ENCODE data around the gene LPIN1.
"Not testable (repeated sequence)": the region's sequence is repeated elsewhere in the genome, so short reads cannot be mapped to it uniquely, and the experiment has no call there.

LPIN1 gene

DNA sequence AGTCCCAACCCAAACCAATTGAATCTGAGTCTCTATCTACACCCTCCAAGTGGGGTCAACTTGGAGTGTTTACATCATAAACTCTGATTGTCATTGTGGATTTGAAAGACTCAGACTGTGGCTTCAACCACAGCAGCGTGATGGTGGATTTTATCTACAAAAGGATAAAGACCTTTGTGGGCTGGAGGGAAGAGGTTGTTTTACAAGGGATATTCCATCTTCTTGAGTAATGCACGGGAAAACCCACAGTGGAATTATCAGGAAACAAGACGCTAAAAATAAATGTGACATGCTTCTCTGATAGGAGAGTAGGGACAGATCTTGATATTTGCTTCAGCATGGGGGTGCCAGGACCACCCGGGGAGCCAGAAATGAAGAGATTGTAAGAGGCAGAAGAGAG lies 93.5 kb downstream of the LPIN1 start:
- no peak for DNase-seq

DNA sequence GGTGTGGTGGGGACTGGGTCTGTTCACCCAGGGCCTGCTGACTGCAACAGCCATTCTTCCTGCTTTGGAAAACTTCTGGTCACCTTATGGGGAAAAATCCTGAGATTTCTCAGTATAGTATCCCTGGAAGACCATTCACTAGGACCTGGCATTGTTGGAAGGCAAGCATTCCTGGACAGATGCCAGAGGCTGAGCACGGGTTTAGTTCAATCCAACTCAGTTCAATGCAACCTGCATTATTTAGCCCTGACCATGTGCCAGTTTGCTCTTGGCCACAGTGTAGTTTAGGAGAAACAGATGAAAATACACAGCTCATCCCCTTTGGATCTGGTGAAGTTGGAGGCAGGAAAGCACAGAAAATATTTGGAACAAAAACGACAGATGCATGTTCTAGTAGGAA lies 95.9 kb downstream of the LPIN1 start:
- DNase-seq = no peak

DNA sequence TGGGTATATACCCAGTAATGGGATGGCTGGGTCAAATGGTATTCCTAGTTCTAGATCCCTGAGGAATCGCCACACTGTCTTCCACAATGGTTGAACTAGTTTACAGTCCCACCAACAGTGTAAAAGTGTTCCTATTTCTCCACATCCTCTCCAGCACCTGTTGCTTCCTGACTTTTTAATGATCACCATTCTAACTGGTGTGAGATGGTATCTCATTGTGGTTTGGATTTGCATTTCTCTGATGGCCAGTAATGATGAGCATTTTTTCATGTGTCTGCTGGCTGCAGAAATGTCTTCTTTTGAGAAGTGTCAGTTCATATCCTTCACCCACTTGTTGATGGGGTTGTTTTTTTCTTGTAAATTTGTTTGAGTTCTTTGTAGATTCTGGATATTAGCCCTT lies 98.4 kb downstream of the LPIN1 start:
- not testable (repeated sequence) for DNase-seq

DNA sequence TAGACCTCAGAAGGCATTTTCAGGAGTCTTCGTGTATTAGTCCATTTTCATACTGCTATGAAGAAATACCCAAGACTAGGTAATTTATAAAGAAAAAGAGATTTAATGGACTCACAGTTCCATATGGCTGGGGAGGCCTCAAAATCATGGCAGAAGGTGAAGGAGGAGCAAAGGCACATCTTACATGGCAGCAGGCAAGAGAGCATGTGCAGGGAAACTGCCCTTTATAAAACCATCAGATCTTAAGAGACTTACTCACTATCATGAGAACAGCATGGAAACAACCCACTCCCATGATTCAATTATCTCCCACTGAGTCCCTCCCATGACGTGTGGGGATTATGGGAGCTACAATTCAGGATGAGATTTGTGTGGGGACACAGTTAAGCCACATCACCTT lies 101.5 kb downstream of the LPIN1 start:
- DNase-seq = not testable (repeated sequence)

DNA sequence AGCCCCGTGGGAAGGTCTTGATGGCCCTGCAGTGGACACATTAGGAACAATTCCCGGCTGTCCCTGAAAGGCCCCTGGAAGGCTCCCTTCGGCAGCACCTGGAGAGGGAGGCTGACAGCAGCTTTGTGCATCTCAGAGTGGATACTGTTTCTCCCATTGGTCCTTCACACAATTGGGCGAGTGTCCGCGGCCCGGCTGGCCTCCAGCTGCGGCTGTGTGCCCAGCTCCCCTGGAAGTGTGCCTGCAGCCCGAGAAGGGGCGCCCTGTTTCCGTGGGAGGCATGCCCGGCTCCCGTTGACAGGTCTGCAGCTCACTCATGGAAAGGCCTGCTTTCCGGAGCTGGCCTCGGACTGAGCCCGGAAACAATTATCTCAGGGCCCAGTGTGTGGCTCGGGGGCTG lies 103.7 kb downstream of the LPIN1 start:
- DNase-seq = no peak

DNA sequence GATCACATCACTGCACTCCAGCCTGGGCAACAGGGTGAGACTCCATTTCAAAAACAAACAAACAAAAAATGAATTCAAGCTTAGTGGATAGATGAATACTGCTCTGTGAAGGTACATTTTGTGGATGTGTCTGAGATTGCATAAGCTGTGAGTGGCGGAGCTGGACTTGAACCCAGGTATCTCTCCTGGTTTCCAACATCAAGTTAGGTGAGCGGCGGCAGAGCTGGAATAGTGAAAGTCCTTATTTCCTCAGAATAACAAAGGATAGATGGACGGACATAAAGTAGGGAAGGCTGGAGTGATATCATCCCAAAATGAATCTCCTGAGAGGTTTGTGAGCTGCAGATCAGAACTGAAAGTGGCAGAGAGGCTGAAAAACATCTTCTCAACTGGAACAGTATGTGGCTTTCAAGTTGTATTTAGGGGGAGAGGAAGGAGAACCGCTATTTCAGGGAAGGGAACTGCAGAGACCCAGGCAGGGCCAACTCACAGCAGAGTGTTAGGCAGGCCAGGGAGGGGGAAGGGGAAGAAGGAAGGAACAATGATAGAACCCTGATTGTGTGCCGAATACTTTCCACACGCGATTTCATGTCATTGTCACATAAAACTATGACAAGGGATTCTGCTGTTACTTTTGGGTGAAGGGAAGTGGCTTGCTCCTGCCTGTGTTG lies 106.2 kb downstream of the LPIN1 start:
- DNase-seq = no peak

DNA sequence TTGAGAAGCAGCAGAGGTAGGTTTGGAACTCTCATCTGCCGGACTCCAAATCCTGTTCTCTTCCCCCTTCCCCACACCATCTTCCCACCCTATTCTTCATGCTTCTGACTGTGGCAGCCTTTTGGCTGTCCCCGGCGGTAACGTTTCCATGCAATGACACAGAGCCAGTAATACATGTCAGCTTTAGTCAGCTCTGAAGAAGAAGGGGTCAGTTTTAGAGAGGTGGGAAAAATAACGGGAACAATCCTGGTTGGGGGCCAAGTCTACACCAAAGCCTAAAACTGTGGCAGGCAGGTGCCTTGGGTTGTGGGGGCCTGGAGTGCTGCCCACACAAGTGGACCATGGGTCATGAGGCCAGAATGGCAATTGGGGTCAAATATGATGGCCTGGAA lies 106.8 kb downstream of the LPIN1 start:
- no peak for DNase-seq

DNA sequence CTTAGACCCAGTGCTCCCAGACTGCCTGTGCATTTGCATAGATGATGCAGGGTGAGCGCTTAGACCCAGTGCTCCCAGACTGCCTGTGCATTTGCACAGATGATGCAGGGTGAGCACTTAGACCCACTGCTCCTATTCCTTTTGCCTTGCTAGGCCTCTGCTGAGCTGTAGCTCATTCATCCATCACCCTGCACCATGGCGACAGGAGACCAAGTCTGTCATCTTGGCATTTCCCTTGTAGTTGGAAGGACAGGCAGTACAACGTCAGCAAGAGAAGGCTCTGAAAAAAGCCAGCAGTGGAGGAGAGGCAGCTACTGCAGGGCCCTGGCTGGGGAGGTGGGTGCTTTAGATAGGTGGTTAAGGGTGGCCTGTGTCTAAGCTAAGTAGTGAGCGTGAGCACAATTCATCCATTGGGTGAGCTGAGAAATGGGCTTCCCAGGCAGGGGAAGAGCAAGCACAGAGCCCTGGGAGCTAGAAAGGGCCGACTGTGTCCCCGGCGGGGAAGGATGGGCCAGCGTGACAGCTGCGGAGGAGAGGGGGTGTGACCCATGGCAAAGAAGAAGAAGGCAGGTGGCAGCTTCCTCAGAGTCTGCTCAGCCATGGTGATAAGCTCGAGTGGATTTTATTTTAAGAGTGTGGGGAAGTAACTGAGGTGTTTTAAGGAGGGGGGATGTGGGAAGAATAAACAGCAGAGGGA lies 108.8 kb downstream of the LPIN1 start:
- no peak for DNase-seq

DNA sequence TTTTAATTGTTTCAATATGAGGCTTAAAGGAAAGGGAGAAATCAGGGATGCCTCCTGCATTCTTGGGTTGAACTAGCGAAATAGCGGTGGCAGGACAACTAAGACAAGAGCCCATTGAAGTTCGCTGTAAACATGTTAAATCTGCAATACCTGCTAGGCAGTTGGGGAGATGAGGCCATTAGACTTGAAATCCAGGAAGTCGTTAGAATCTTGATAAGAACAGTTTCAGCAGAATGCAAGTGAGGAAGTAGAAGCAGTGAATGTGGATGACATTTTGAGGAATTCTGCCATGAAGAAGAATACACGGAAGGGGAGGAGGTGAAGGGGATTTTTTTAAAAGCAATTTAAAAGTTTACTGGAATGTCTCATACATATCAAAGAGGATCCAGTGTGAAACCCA lies 109.7 kb downstream of the LPIN1 start:
- no peak for DNase-seq

DNA sequence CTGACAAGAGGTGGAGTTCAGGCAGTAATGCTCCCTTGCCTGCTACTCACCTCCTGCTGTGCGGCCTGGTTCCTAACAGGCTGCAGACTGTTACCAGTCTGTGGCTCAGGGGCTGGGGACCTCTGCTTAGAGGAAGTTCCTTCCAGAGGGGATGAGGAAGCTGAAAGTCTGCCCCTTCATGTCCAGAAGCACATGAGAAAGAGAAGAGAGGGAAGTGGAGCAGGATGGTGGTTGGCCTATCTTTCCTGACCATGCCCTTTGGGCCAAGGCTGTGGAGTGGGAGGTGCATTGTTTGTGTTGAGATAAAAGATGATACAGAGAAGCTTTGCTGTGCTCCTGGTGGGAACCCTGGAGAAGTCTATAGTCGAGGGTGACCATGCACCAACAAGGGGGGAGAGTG lies 112.5 kb downstream of the LPIN1 start:
- no peak for DNase-seq

DNA sequence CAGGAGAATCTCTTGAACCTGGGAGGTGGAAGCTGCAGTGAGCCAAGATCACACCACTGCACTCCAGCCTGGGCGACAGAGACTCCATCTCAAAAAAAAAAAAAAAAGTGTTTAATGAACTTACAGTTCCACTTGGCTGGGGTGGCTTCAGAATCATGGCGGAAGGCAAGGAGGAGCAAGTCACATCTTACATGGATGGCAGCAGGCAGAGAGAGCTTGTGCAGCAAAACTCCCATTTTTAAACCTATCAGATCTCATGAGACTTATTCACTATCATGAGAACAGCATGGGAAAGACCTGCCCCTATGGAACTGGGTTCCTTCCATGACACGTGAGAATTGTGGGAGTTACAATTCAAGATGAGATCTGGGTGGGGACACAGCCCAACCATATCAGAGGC lies 113.5 kb downstream of the LPIN1 start:
- DNase-seq = not testable (repeated sequence)

DNA sequence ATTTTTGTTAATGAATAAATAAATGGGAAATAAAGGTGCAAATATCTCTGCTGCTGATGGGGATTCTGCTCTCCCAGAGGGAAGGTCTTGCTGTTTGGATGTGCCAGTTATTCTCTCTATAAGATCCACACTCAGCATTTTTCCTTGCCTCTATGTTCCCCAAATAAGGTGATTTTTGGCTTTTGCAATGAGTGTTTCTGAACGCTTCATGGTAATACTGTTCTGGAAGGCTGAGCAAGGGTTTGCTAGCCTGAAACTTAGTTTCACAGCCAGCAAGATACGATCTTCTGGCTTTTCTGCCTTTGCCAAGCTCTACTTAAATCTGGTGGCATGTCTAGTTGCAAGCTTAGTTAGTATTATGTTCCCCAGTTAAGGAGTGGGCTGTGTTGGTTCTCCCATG lies 114.6 kb downstream of the LPIN1 start:
- DNase-seq = no peak

DNA sequence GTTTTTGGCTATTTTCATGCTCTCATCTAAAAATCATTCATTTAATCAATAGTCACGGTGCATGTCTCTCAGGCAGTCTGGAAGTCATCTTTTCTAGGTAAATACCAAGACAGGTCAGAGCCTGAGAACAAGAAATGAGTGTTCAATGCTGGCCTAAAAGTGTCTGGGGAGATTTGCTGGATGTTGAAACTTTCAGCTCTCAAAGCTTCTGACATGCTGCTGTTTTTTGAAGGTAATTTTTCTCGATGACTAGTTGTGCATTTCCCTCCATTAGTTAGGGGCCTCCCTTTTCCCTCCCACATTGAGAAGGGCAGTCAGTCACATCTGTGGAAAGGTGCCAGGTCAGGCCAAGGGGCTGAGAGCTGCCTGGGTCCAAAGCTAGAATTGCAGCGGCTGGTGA lies 115.6 kb downstream of the LPIN1 start:
- no peak for DNase-seq

DNA sequence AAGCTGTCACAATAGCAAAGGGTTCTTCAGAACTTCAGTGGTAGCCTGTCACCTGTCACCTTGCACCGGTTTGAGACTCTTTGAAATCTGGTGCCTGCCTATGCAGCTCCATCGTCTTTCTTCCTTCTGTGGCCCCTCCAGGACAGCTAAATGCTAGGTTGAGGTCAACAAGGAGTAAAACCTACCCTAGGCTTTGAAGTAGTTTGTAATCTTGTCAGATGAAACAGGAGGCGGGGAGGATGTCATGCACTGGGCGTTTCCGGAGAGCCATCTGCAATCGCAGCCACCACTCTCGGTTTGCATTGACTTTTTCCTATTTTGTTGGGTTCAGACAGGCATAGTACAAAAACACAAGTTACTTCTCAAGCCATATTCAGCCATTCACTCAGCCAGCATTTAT lies 116.7 kb downstream of the LPIN1 start:
- DNase-seq = no peak

DNA sequence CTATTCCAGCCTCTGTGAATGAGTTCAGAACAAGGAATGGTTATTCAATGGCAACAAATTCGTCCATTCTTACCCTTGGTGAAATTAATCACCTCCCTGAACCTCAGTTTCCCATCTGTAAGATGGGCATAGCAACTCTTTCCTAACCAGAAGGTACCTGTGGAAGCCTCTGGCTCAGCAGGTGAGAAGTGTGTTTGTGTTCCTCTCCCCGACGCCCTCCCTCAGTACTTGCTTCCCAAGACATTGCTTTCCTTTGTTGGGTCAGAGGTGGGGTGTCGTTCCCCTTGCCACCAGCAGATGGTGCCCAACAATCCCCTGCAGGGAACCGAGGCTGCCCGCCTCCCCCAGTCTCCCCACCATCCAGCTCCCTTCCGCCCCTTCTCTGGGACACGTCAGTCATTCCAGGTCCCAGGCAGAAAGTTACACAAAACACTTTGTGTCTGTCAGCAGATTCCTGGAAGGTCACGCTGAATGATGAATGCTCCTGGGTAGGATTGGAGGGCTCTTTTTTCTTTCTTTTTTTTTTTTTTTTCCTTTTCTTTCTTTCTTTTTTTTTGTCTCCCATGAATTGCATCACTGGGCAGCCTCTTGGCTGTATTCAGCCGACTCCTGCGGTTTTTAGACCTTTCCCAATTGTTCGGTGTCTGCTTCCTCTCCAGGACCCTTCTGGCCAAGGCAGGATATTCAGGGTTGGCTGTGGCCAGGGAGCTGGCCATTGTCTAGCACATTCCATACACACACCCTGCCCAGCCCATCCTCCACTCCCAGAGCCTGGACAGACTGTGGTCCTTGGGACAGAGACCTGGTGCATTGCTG lies 117.3 kb downstream of the LPIN1 start:
- DNase-seq = peak; percentile 58

DNA sequence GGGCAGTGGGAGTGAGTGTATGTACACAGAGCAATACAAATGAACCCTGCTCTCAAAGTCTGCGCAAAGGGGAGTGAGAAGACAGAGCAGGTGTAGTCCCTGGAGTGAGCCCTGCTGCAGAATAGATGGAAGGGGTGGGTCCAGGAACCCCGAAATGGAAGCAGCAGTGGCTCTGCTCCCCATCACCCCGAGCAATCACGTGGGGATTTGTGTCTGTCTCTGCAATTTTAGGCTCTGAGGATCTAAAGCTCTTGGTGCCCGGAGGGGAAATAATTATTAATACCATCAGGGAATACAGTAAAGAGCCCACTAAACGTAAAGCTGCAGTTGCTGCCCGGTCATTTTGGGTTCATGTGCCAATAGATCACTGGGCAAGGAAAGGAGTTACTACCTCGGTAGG lies 118.3 kb downstream of the LPIN1 start:
- no peak for DNase-seq

DNA sequence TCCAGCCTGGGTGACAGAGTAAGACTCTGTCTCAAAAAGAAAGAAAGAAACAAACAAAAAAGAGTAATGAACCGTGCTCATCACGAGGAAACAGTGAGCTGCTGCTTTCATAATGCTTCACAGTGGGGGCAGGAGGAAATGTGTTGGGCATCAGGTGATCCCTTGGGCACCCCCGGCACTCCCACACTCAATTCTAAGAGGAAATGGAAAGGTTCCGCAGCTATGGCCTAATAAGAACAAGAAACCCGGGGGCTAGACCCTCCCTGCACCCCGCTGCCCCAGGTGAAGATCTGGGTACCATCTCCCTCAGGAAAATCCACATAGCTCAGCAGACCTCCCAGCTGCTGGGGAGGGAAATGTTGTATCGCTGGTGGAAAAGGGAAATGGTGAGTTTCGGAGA lies 118.9 kb downstream of the LPIN1 start:
- DNase-seq = no peak

DNA sequence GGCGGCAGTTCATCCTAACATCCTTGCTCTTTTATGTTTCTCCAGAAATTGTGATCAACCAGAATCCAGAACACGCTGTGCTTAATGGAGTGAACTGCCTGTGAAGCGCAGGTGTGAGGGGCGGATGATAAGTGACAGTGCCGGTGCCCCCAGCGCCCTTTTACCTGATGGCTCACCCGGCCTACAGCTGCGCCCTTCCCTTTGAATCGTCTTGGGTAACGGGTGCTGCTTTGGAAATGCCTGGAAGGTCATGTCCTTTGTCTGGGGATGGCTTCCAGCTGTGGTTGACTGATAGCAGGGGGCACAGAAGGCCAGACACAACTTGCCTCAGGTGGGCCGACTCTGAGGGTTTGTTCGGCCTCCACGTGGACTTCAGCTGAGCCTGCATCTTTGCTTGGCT lies 119.4 kb downstream of the LPIN1 start:
- DNase-seq = no peak

DNA sequence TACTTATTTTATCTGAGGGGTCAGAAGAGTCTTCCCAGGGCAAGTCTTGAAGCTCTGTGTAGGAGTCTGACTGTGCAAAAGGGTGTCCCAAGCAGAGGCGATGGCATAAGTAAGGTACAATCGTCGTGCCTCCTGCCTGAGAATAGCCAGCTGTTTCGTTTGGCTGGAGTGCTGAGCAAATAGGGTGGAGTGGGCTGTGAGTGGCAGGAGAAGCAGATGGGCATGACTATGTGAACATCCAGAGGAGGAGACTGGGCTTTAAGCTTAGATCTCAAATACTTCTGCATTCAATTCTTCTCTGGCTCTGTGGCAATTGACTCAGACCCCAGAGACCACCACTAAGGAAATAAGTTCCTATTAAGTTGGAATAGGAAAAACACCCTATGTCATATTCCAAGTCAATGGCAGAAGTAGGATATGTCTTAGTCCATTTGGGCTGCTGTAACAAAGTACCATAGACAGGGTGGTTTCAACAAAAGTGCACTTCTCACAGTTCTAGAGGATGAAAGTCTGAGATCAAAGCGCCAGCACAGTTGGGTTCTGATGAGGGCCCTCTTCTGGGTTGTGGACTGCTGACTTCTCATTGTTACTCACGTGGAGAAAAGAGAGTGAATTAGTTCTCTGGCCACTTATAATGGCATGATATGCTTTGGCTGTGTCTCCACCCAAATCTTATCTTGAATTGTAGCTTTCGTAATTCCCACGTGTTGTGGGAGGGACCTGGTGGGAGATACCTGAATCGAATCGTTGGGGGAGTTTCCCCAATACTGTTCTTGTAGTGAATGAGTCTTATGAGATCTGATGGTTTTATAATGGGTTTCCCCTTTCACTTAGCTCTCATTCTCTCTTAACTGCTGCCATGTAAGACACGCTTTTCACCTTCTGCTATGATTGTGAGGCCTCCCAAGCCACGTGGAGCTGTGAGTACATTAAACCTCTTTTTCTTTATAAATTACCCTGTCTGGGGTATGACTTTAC lies 120.2 kb downstream of the LPIN1 start:
- DNase-seq = no peak

DNA sequence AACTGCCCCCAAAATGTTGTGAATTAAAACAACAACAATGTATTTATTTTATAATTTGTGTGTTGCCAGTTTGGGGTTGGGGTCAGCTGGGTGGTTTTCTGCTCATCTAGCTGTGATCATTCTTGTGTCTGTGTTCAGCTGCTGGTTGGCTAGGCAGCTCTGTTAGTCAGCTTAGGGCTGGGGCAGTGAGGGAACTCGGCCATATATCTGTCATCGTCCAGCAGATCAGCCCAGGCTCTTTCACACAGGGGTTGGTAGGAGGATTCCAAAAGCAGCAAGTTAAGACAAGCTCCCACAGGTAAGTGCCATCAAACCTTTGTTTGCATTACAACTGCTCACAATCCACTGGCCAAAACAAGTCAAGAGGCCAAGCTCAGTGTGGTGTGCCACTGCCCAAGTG lies 121.5 kb downstream of the LPIN1 start:
- DNase-seq = no peak

DNA sequence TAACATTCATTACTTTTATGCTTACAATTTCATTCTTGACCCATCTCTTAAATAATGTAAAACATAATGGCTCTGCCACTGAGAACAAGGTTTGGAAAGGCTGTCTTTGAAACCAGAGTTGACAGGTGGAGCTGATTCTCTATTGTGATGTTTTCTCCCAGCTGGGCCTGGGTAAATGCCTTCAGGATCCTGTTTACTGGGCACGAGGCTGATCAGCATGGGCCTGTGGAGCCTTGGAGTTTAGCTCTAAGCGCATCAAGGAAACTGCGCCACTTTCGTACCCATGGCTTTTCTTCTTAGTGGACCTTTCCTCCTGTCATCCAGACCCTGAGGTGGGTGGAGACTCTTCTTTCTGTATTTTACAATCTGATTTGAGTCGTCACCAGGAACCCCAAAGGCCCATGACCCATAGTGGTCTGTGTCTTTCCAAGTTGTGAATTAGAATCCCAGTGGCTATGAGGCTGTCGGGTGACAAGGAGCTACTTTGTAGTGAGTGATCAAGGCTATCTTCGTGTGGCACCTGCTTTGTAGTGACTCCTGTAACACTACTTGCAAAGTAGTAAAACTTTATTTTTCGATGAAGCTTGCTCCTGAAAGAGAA lies 123.1 kb downstream of the LPIN1 start:
- no peak for DNase-seq

DNA sequence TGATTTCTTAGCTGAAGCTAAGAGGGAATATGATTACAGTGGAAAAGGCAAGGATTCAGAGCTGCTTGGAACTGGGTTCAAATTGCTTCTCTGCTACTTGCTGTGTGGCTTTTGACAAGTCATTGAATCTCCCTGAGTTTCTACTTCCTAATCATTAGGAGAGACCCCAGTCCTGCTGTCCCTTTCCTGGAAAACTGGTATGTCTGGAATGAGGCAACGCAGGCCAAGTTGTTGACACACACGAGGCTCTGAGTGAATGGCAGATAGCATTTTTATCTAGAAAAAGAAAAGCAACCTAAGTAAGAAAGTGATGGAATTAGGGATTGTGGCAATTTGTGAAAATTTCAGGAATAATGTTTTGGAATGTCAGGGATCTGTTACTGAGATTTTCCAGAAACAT lies 123.6 kb downstream of the LPIN1 start:
- DNase-seq = no peak

DNA sequence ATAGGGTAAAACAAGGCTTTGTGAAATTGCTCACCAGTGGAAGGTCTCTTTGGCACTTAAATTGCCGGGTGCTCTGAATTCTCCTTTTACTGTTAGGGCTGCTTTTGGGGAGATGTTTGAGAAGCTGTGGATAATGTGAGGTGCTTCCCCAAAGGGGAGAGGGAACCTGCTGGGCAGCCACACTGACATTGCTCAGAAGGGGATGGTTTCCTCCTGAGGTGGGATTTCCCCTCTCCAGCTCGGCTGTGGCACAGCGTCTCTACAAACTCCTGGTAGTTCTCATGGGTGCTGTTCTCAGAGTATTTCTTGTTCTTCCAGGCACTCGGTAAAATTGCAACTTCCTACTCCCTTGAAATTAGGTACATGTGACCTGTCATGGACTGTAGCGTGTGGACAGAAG lies 124.2 kb downstream of the LPIN1 start:
- DNase-seq = no peak
